Measurements from ENCODE around the gene PDZD4.
"Not testable (repeated sequence)": the region's sequence is repeated elsewhere in the genome, so short reads cannot be mapped to it uniquely, and the experiment has no call there.

PDZD4 gene

GRCh38 chrX:153844509-153845082, 14.3 kb upstream of the PDZD4 start:
- DNase-seq (ENCODE audit: low read depth) = no peak

DNA sequence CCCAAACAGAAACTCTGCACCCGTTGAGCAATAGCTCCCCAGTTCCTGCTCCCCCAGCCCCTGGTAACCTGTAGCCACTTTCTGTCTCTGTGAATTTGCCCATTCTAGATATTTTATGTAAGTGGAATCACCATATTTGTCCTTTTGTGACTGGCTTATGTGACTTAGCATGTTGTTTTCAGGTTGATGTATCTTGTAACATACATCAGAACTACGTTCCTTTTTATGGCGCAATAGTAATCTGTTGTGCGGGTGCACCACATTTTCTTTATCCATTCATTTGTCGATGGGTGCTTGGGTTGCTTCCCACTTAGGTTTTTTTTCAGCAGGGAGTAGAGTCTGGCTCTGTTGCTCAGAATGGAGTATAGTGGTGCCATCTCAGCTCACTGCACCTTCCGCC, 6.6 kb upstream of the PDZD4 start:
- DNase-seq (ENCODE audit: low read depth) = no peak

- DNase-seq (ENCODE audit: low read depth) = no peak
Observed at GRCh38 chrX:153832728-153833127, 2.4 kb upstream of the PDZD4 start.

DNA sequence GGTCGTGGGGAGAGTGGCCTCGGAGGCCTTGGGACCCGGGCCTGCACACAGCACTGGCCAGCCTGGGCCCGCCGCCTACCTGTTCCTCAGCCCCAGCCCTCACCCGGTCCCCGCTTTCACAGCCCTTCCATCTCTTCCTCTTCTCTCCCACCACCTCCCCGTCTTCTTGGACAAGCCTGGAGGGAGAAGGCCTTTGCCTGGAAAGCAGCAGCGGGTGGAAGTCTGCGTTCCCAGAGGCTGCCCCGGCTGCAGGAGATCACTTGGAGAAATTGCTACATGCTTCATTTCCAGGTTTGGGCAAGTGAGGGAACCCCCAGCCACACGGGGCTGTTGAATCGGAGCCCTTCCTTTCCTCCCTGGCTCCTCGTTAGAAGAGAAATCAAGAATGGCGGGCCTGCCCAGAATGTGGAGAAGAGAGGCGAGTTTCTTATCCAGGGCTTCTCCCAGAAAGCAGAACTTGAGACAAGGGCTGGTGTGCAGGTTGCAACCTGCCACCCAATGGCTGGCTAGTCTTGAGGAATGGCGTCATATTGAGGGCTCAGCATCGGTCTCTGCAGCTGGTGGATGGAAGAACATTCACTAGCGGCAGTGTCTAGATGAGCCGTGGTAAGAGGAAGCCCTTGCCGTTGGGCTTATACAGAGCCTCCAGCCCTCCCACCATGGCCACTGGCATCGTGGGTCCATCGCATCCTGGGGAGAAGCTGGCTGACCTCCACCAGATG, 1.2 kb upstream of the PDZD4 start:
- DNase-seq (ENCODE audit: low read depth) = no peak

DNA sequence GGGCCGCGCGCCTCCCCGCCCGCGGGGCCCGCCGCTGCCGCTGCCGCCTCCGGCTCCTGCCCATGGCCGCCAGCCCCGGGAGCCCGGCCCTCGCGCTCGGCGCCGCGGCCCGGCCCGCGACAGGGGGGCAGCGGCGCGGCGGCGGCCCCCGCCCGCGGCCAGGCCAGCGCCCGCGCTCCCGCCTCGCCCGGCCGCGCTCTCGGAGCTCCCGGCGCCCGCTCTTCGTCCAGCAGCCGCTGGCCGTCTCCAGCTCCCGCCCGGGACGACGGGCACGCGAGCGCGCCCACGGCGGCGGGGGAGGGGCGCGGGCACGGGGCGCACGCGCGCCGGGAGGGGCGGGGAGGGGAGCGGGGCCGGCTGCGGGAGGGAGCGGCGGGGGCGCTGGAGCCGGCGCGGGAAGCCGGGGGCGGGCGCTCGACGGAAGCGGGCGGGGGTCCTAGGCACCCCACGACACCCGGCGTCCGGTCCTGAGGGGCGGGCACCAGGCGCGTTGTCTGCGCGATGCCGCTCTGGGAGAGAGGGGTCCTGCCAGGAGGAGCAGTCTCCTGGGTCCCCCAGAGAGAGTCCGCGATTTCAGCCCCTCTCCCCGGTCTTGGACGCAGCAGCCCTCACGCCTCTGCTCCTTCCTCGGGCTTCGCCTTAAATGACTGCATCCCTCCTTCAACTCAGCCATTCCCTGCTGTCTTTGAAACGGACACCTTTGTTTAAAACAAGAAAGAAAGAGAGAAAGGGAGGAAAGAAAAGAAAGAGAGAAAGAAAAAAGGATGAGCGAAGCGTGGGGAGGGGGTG, 490 bp upstream of the PDZD4 start:
- no peak for DNase-seq (ENCODE audit: low read depth)

GRCh38 chrX:153829549-153829798, 870 bp downstream of the PDZD4 start:
- DNase-seq (ENCODE audit: low read depth) = no peak

GRCh38 chrX:153828723-153829548, 1.4 kb downstream of the PDZD4 start:
- DNase-seq (ENCODE audit: low read depth) = no peak

- DNase-seq (ENCODE audit: low read depth) = no peak
Observed at GRCh38 chrX:153828308-153828707, 2.0 kb downstream of the PDZD4 start.

GRCh38 chrX:153827903-153828302, 2.4 kb downstream of the PDZD4 start:
- no peak for DNase-seq (ENCODE audit: low read depth)

DNA sequence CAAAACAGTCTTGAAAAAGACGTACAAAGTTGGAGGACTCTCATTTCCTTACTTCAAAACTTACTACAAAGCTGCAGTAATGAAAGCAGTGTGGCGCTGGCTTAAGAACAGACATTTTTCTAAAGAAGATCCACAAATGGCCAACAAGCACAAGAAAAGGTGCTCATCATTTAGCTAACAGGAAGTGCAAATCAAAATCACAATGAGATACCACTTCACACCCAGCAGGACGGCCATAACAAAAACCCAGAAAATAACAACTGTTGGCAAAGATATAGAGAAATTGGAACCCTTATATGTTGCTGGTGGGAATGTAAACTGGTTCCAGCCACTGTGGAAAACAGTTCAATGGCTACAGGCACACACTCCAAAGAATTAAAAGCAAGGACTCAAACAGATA, 3.3 kb downstream of the PDZD4 start:
- DNase-seq (ENCODE audit: low read depth) = no peak

- DNase-seq (ENCODE audit: low read depth) = no peak
Observed at GRCh38 chrX:153825042-153825441, 5.3 kb downstream of the PDZD4 start.

DNA sequence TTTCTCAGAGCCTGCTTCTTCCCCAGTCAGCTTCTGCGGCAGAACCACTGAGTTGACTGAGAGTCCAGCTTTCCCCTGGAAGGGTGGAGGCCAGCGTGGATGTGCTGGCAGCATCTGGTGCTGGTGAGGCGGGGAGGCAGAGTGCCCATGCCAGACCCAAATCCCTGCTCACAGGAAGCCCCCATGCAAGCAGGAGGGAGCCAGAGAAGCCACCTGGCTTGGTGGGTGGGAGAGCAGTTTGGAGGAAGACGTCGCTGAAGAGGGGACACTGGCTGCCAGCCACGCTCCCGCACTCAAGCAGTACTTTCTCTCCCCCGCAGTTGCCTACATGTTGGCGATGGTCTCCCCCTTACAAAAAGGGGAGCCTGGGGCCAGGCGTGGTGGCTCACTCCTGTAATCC, 6.0 kb downstream of the PDZD4 start:
- no peak for DNase-seq (ENCODE audit: low read depth)

DNA sequence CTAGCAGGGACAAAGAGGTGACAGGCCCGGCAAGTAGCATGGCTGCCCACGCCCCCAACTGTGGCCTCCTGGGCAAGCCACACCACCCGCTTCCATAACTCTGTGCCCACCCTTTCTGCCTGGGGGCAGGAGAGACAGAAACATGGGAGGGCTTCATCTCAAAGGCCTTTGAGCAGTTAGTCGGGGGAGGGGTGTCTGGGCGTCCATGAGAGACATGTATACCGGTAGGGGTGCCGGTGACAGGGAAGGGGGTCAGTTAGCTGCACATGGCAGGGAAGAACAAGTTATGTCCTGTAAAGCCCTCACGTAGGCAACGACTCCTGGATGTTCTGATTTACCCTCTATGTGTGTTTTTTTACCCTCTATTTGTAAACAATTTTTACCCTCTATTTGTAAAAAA, 9.3 kb downstream of the PDZD4 start:
- DNase-seq (ENCODE audit: low read depth) = no peak

DNA sequence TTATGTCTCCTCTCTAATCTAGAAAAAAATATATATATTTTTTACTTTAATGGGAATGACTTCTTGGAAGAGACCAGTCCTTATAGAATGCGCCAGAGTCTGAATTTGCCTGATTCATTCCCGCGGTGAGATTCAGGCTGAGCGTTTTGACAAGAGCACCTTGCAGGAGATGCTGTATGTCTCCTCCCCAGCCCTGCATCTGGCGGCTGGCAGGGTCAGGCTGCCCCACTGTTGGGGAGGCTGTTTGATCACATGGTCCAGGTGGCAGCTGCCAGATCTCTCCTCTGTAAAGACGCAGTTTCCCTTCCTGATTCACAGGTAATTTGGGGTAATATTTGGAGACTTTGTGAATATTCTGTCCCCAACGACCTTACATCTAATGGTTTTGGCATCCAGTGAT, 9.7 kb downstream of the PDZD4 start:
- no peak for DNase-seq (ENCODE audit: low read depth)

DNA sequence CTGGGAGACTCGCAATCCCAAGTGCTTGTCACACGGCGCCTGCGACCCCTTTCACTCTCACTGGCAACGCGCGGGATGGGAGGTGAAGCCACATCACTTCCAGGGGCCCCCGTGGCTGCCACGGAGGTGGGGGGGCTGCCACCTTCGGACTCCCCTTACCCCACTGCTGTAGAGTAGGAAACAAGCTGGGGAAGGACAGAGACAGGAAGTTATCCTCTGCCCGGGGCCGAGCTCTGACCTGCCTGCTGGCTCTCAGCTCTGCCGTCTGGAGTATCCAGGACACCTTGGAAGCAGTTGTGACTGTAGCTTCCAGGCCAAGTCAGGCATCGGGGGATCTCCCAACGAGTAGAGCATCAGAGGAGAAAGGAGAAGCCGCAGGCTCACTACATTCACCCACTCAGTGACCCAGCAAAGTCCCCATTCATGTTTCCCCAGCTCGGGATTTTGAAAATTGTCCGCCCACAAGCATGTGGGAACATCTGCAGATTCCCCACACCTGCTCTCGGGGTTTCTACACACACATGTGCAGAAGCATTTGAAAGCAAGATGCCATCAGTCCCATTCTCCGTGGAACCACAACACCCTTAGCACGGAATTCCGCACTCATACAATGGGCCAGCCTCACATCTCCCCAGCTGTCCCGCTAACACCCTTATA, 10.8 kb downstream of the PDZD4 start:
- DNase-seq (ENCODE audit: low read depth) = no peak

DNA sequence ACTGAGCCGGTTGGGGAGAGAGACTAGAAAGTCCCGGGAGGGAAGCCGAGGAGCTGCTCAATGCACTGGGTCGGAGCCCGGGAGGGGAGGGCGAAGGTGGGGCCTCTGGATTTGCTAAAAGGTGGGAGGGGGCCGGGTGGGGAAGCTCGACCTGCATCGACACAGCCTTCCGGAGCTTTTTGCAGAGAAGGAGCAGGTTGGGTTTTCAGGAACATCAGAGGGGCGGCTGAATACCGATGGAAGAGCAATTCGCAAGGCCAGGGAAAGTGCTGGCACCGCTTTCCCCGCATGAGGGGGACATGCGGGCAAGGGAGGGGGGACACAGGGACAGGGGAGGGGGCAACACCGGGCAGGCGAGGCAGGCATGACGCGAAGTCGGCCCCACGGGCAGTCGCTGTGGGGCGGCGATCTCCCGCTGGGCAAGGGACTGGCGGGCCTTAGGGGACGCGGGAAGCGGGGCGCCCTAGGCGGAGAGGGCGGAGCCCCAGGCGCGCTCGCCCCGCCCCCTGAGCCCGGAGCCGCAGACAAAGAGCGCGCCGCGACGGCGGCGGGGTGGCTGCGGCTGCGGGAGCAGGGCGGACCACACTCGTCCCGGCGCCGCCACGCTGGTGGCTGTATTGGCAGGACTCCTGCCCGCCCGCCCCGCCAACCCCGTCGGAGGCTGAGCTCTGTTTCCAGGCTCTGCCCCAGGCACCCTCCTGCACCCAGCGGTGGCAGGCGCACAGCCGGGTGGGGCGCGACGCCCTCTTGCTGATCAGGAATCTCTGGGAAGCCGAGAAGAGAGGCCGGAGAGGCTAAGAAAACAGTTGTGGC, 11.6 kb downstream of the PDZD4 start:
- DNase-seq (ENCODE audit: low read depth) = no peak

DNA sequence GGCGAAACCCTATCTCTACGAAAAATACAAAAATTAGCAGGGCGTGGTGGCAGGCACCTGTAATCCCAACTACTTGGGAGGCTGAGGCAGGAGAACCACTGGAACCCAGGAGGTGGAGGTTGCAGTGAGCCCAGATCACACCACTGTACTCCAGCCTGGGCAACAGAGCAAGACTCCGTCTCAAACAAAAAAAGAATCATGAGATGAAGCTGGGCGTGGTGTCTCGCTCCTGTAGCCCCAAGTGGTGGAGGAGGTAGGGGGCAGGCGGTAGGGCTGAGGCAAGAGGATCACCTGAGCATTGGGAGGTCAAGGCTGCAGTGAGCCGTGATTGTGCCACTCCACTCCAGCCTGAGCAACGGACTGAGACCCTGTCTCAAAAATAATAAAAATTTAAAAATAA, 12.3 kb downstream of the PDZD4 start:
- not testable (repeated sequence) for DNase-seq (ENCODE audit: low read depth)

GRCh38 chrX:153816831-153817690, 13.3 kb downstream of the PDZD4 start:
- DNase-seq (ENCODE audit: low read depth) = no peak

GRCh38 chrX:153814591-153815315, 15.6 kb downstream of the PDZD4 start:
- DNase-seq (ENCODE audit: low read depth) = no peak

DNA sequence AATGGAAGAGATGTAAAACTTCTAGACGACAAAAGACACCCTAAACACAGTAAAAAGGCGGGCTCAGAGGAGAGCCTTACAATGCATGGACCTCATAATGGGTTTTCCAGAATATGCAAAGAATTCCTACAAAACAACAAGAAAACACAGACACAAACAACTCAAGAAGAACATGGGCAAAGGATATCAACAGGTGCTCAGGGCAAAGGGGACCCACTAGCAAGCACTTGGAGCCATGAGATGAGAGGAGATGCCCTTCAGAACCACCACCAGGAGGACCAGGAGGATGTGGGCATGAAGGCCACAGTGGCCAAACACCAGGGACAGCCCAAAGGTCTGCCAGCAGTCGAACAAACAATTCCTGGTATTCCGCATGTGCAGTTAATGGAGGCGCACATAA, 17.2 kb downstream of the PDZD4 start:
- DNase-seq (ENCODE audit: low read depth) = no peak

Measured in stimulated activated CD8-positive, alpha-beta memory T cell treated with anti-CD3 and anti-CD28 coated beads, Interleukin-7, amount 100 ng/mL, for 24 hours (primary cell).